ENCODE results near the gene KMT2C. TPM values are rescaled to one million over a fixed set of nuclear protein-coding genes. Genes with fewer than 3 reads are reported as not detected.

Gene KMT2C
- total RNA-seq (ENCODE audit: low replicate concordance) = 34.3 and 43.8 TPM in 2 replicates

DNA sequence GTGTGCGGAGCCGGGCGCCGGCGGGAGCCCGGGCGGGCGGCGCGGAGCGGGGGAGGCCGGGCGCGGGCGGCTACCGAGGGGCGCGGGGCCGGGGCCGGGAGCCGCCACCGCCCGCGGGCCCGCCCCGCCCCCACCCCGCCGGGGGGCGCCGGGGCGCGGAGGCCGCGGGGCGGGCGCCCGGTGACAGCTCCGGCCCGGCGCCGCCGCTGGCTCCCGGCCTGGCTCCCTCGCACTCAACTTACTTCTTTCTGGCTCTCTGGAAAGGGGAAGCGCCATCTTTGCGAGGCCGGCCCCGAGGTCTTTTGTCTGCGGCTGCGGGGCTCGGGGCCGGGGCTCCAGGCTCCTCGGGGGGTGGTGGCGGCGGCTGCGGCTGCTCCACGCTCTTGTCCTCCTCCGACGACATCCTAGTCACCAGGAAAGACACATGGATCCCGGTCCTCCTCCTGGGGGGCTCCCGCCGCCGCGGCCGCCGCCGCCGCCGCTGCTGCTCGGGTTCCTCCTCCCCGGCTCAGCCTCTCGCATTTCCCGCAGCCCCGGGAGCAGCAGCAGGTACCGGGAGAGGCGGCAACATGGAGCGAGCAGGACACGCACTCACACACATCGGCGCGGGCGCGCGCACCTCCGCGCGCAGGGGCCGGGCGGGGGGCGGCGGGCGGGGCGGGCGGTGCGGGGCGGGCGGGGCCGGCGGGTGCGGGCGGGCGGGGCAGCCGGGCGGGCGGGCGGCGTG is at the start of gene KMT2C:
Gene KMT2C (minus strand): TSS at position 620 of the 727 bp plus-strand sequence. CDS start 217 bp downstream, at position 403.
- H3K4me3 ChIP-seq (ENCODE audit: low read depth, low read length) = peak within 1 kb of the TSS; percentile 81
- peak; percentile 30 for DNase-seq (ENCODE audit: low read depth)
- TF ChIP-seq, protein P1, sequence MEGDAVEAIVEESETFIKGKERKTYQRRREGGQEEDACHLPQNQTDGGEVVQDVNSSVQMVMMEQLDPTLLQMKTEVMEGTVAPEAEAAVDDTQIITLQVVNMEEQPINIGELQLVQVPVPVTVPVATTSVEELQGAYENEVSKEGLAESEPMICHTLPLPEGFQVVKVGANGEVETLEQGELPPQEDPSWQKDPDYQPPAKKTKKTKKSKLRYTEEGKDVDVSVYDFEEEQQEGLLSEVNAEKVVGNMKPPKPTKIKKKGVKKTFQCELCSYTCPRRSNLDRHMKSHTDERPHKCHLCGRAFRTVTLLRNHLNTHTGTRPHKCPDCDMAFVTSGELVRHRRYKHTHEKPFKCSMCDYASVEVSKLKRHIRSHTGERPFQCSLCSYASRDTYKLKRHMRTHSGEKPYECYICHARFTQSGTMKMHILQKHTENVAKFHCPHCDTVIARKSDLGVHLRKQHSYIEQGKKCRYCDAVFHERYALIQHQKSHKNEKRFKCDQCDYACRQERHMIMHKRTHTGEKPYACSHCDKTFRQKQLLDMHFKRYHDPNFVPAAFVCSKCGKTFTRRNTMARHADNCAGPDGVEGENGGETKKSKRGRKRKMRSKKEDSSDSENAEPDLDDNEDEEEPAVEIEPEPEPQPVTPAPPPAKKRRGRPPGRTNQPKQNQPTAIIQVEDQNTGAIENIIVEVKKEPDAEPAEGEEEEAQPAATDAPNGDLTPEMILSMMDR (IDR thresholded peaks at IDR 0.05; ENCODE audit: insufficient read depth, low read length) = no peak

DNA sequence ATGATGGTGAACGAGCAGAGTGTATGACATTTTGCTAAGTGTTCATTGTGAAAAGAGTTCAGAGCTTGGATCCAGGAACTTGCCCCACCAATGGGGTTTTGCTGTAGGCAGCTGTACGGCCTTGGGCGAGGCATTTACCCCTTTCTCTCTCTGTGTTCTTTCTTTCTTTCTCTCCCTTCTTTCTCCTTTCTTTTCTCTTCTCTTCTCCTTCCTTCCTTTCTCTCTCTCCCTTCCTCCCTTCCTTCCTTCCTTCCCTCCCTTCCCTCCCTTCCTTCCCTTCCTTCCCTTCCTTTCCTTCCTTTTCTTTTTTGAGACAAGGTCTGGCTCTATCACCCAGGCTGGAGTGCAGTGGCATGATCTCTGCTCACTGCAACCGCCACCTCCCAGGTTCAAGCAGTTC is 45.3 kb upstream of the KMT2C start:
- DNase-seq (ENCODE audit: low read depth) = no peak
- TF ChIP-seq, protein P1 (IDR thresholded peaks at IDR 0.05; ENCODE audit: insufficient read depth, low read length) = no peak
- no peak overlapping the region for H3K4me3 ChIP-seq (ENCODE audit: low read depth, low read length)

DNA sequence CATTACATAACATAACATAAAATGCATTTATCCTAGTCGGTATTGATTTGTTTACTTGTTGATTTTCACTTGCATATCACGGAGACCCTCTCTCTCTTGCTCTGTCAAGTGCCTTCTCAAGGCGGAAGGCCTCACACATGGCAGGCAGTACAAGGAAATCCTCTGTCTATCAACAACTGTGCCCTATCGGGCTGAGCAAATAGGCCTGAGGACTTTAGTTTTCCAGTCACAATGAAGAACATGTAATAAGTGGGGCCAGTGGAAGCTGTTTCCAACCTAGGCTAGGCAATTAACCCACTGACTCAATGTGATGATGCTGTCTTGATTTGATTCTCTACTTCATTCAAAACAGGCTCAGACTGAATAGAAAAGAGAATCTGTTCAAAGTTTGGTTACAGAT is 44.9 kb upstream of the KMT2C start:
- no peak for DNase-seq (ENCODE audit: low read depth)
- H3K4me3 ChIP-seq (ENCODE audit: low read depth, low read length) = no peak overlapping the region
- TF ChIP-seq, protein P1 (IDR thresholded peaks at IDR 0.05; ENCODE audit: insufficient read depth, low read length) = no peak

DNA sequence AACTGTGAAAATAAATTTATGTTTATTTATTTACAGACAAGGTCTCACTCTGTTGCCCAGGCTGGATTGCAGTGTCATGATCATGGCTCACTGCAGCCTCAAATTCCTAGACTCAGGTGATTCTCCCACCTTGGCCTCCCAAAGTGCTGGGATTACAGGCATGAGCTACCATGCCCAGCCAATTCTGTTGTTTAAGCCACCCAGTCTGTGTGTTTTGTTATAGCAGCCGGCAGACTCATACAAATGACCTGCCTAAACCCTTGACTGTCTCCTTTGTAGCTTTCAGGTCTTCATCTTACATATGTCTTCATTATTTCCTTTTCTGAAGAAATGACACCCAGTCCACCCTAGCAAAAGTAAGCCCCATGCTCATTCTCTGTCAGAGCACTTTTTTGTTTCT is 43.8 kb upstream of the KMT2C start:
- TF ChIP-seq, protein P1 (IDR thresholded peaks at IDR 0.05; ENCODE audit: insufficient read depth, low read length) = no peak
- H3K4me3 ChIP-seq (ENCODE audit: low read depth, low read length) = no peak overlapping the region
- no peak for DNase-seq (ENCODE audit: low read depth)

DNA sequence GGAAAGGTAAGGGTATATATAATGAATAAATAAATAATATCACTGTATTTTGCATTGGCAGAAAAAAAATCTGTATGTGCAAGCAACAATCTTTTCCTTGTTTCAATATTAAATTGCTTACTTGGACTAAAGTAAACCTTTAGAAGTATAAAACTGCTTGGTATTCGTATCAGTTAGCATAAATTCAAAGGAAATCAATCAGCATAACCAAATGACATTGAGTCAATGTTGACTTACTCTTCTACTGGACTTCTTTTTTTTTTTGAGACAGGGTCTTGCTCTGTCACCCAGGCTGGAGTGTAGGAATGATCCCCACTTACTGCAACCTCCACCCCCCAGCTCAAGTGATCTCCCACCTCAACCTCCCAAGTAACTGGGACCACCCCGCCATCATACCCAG is 42.3 kb upstream of the KMT2C start:
- H3K4me3 ChIP-seq (ENCODE audit: low read depth, low read length) = no peak overlapping the region
- TF ChIP-seq, protein P1 (IDR thresholded peaks at IDR 0.05; ENCODE audit: insufficient read depth, low read length) = no peak

DNA sequence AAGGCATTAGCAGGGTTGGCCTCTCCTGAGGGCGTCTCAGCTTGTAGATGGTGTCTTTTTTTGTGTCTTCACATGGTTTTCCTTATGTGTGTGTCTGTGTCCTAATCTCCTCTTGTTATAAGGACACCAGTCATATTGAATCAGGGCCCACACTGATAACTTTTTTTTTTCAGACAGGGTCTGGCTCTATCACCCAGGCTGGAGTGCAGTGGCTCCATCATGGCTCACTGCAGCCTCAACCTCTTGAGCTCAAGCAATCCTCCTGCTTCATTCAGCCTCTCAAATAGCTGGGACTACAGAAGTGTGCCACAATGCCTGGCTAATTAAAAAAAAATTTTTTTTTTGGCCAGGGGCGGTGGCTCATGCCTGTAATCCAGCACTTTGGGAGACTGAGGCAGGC is 41.3 kb upstream of the KMT2C start:
- no peak overlapping the region for H3K4me3 ChIP-seq (ENCODE audit: low read depth, low read length)
- no peak for DNase-seq (ENCODE audit: low read depth)
- TF ChIP-seq, protein P1 (IDR thresholded peaks at IDR 0.05; ENCODE audit: insufficient read depth, low read length) = no peak

More for the DNA sequence above, 42.3 kb upstream of the KMT2C start:
- DNase-seq (ENCODE audit: low read depth) = no peak

All from fibroblast of the aortic adventitia (primary cell).